Measurements from ENCODE around the gene EXOSC6. TPM values are rescaled to one million over a fixed set of nuclear protein-coding genes. Genes with fewer than 3 reads are reported as not detected.
"Not testable (repeated sequence)": the region's sequence is repeated elsewhere in the genome, so short reads cannot be mapped to it uniquely, and the experiment has no call there.

EXOSC6 gene
- polyA plus RNA-seq (2013, experiment 1 of 4): 25.3 TPM
- polyA plus RNA-seq (2013, experiment 2 of 4): 30.7 TPM
- 19.3 TPM for polyA plus RNA-seq (2013, experiment 3 of 4)
- 23.1 TPM for polyA plus RNA-seq (2013, experiment 4 of 4)

GRCh38 chr16:70251629-70252354, at the start of gene EXOSC6:
TSS of gene EXOSC6 (minus strand) at chr16:70251940. CDS start at chr16:70251900, 40 bp downstream.
- peak within 1 kb of the TSS; percentile 89 for H3K4me3 ChIP-seq (ENCODE audit: insufficient read depth, low read depth, low read length)
- peaks cover 40% of the 10 kb centered on the region for H3K36me3 ChIP-seq (ENCODE audit: control insufficient read depth, insufficient read depth, low read length)
- H3K9me3 ChIP-seq (ENCODE audit: control insufficient read depth, low read length): no peaks in the 10 kb centered on the region
- no peaks in the 10 kb centered on the region for H3K27me3 ChIP-seq (ENCODE audit: control insufficient read depth, insufficient read depth, low read length, poor library complexity, severe bottlenecking)
- H3K4me1 ChIP-seq (ENCODE audit: control insufficient read depth, insufficient read depth, low read length): no peaks in the 10 kb centered on the region
- H3K27ac ChIP-seq (ENCODE audit: insufficient read depth, low read depth, low read length, poor library complexity, severe bottlenecking): peak within 1 kb of the TSS; percentile 85
- WGBS, 2 experiments: 2% methylated on average over 65 of the region's 65 CpGs

GRCh38 chr16:70301121-70301520, 49.4 kb upstream of the EXOSC6 start:
- H3K27me3 ChIP-seq (ENCODE audit: control insufficient read depth, insufficient read depth, low read length, poor library complexity, severe bottlenecking): no peaks in the 10 kb centered on the region
- whole genome bisulfite sequencing, 2 experiments: 100% methylated on average over 1 of the region's 1 CpG; no CpG with 5 or more reads in 1 of the 2 experiments

GRCh38 chr16:70298988-70299938, 47.5 kb upstream of the EXOSC6 start, which contains the start of gene DDX19B:
TSS of gene DDX19B (plus strand) at chr16:70299186. CDS start at chr16:70299298, 112 bp downstream.
- H3K27ac ChIP-seq (ENCODE audit: insufficient read depth, low read depth, low read length, poor library complexity, severe bottlenecking): peak within 1 kb of the TSS; percentile 79
- no peaks in the 10 kb centered on the region for H3K9me3 ChIP-seq (ENCODE audit: control insufficient read depth, low read length)
- H3K4me3 ChIP-seq (ENCODE audit: insufficient read depth, low read depth, low read length): peak within 1 kb of the TSS; percentile 94
- no peaks in the 10 kb centered on the region for H3K4me1 ChIP-seq (ENCODE audit: control insufficient read depth, insufficient read depth, low read length)
- whole genome bisulfite sequencing, 2 experiments: 3 to 4% methylated on average over 36 to 37 of the region's 37 CpGs
- no peaks in the 10 kb centered on the region for H3K27me3 ChIP-seq (ENCODE audit: control insufficient read depth, insufficient read depth, low read length, poor library complexity, severe bottlenecking)
- H3K36me3 ChIP-seq (ENCODE audit: control insufficient read depth, insufficient read depth, low read length): no peaks in the 10 kb centered on the region

More at GRCh38 chr16:70301121-70301520, 49.4 kb upstream of the EXOSC6 start:
- no peaks in the 10 kb centered on the region for H3K36me3 ChIP-seq (ENCODE audit: control insufficient read depth, insufficient read depth, low read length)
- H3K4me1 ChIP-seq (ENCODE audit: control insufficient read depth, insufficient read depth, low read length): no peaks in the 10 kb centered on the region
- no peaks in the 10 kb centered on the region for H3K9me3 ChIP-seq (ENCODE audit: control insufficient read depth, low read length)
- no peak overlapping the region for H3K27ac ChIP-seq (ENCODE audit: insufficient read depth, low read depth, low read length, poor library complexity, severe bottlenecking)
- no peak overlapping the region for H3K4me3 ChIP-seq (ENCODE audit: insufficient read depth, low read depth, low read length)

GRCh38 chr16:70295634-70296033, 43.9 kb upstream of the EXOSC6 start:
- no peaks in the 10 kb centered on the region for H3K27me3 ChIP-seq (ENCODE audit: control insufficient read depth, insufficient read depth, low read length, poor library complexity, severe bottlenecking)
- H3K36me3 ChIP-seq (ENCODE audit: control insufficient read depth, insufficient read depth, low read length): no peaks in the 10 kb centered on the region
- no peaks in the 10 kb centered on the region for H3K9me3 ChIP-seq (ENCODE audit: control insufficient read depth, low read length)
- no peak overlapping the region for H3K4me3 ChIP-seq (ENCODE audit: insufficient read depth, low read depth, low read length)
- no peak overlapping the region for H3K27ac ChIP-seq (ENCODE audit: insufficient read depth, low read depth, low read length, poor library complexity, severe bottlenecking)
- H3K4me1 ChIP-seq (ENCODE audit: control insufficient read depth, insufficient read depth, low read length): no peaks in the 10 kb centered on the region

GRCh38 chr16:70294385-70295025, 42.8 kb upstream of the EXOSC6 start:
- Histone ChIP-seq H3K36me3 (ENCODE audit: control insufficient read depth, insufficient read depth, low read length) (no peaks in the 10 kb centered on the region), H3K27ac (ENCODE audit: insufficient read depth, low read depth, low read length, poor library complexity, severe bottlenecking) (no peak overlapping the region)
- WGBS, 2 experiments: 94 to 95% methylated on average over 28 of the region's 28 CpGs

GRCh38 chr16:70292148-70292547, 40.4 kb upstream of the EXOSC6 start:
- WGBS, 2 experiments: 92 to 96% methylated on average over 11 of the region's 11 CpGs
- not testable (repeated sequence) for H3K4me1 ChIP-seq (ENCODE audit: control insufficient read depth, insufficient read depth, low read length); H3K36me3 ChIP-seq (ENCODE audit: control insufficient read depth, insufficient read depth, low read length); H3K27ac ChIP-seq (ENCODE audit: insufficient read depth, low read depth, low read length, poor library complexity, severe bottlenecking); H3K9me3 ChIP-seq (ENCODE audit: control insufficient read depth, low read length); H3K27me3 ChIP-seq (ENCODE audit: control insufficient read depth, insufficient read depth, low read length, poor library complexity, severe bottlenecking); H3K4me3 ChIP-seq (ENCODE audit: insufficient read depth, low read depth, low read length)

More at GRCh38 chr16:70294385-70295025, 42.8 kb upstream of the EXOSC6 start:
- Histone ChIP-seq H3K4me1 (ENCODE audit: control insufficient read depth, insufficient read depth, low read length) (no peaks in the 10 kb centered on the region), H3K4me3 (ENCODE audit: insufficient read depth, low read depth, low read length) (no peak overlapping the region), H3K27me3 (ENCODE audit: control insufficient read depth, insufficient read depth, low read length, poor library complexity, severe bottlenecking) (no peaks in the 10 kb centered on the region), H3K9me3 (ENCODE audit: control insufficient read depth, low read length) (no peaks in the 10 kb centered on the region)

GRCh38 chr16:70290949-70291519, 39.3 kb upstream of the EXOSC6 start:
- Histone ChIP-seq H3K4me3 (ENCODE audit: insufficient read depth, low read depth, low read length) (no peak overlapping the region), H3K4me1 (ENCODE audit: control insufficient read depth, insufficient read depth, low read length) (no peaks in the 10 kb centered on the region), H3K36me3 (ENCODE audit: control insufficient read depth, insufficient read depth, low read length) (no peaks in the 10 kb centered on the region), H3K9me3 (ENCODE audit: control insufficient read depth, low read length) (no peaks in the 10 kb centered on the region), H3K27me3 (ENCODE audit: control insufficient read depth, insufficient read depth, low read length, poor library complexity, severe bottlenecking) (no peaks in the 10 kb centered on the region), H3K27ac (ENCODE audit: insufficient read depth, low read depth, low read length, poor library complexity, severe bottlenecking) (no peak overlapping the region)

- Histone ChIP-seq H3K27me3 (ENCODE audit: control insufficient read depth, insufficient read depth, low read length, poor library complexity, severe bottlenecking) (no peaks in the 10 kb centered on the region), H3K27ac (ENCODE audit: insufficient read depth, low read depth, low read length, poor library complexity, severe bottlenecking) (peak within 1 kb of the TSS; percentile 94), H3K4me3 (ENCODE audit: insufficient read depth, low read depth, low read length) (peak within 1 kb of the TSS; percentile 82), H3K36me3 (ENCODE audit: control insufficient read depth, insufficient read depth, low read length) (peaks cover 5% of the 10 kb centered on the region), H3K4me1 (ENCODE audit: control insufficient read depth, insufficient read depth, low read length) (no peaks in the 10 kb centered on the region), H3K9me3 (ENCODE audit: control insufficient read depth, low read length) (no peaks in the 10 kb centered on the region)
- WGBS, 2 experiments: 3 to 7% methylated on average over 43 to 52 of the region's 53 CpGs
Measured at GRCh38 chr16:70289229-70290094, 37.7 kb upstream of the EXOSC6 start, which contains the start of gene AARS1. TSS of gene AARS1 (minus strand) at chr16:70289506. CDS start at chr16:70282763, 6,743 bp downstream.
